Neural cell (in vitro differentiated cells): ENCODE measurements around the gene PPP3CA. TPM values are rescaled to one million over a fixed set of nuclear protein-coding genes. Genes with fewer than 3 reads are reported as not detected.

Experiments
- H2AFZ ChIP-seq: fragments of 200-600, 300-800 bp; sonication (generic), shearing (Covaris generic); 2 replicates; pipeline ENCODE4 v1.6.0; 2014; ENCODE audit warnings: low read depth, mild to moderate bottlenecking, antibody characterized with exemption, low read length, moderate library complexity
- H3F3A ChIP-seq: fragments of 200-600 bp; shearing (Covaris generic); 2 replicates; pipeline ENCODE4 v1.6.1; 2016; ENCODE audit warnings: mild to moderate bottlenecking, moderate library complexity, mixed read lengths, antibody characterized with exemption, low read length; ENCODE audit not compliant: insufficient read depth, poor library complexity, severe bottlenecking
- H3K27ac ChIP-seq: fragments of 200-600, 300-800 bp; sonication (generic), shearing (Covaris generic); 2 replicates; pipeline ENCODE4 v1.5.1; 2014; ENCODE audit warnings: mild to moderate bottlenecking, low read length, moderate library complexity
- H3K27me3 ChIP-seq: fragments of 300-800, 200-600 bp; sonication (generic), shearing (Covaris generic); 2 replicates; pipeline ENCODE4 v1.6.0; 2014; ENCODE audit warnings: mild to moderate bottlenecking, low read depth, low read length, moderate library complexity; ENCODE audit not compliant: insufficient read depth
- H3K36me3 ChIP-seq: fragments of 300-800, 200-600 bp; sonication (generic), shearing (Covaris generic); 2 replicates; pipeline ENCODE4 v1.5.1; 2014; ENCODE audit warnings: mild to moderate bottlenecking, antibody characterized with exemption, low read length, moderate library complexity; ENCODE audit not compliant: insufficient read depth
- H3K4me2 ChIP-seq: fragments of 300-800, 200-600 bp; sonication (generic), shearing (Covaris generic); 2 replicates; pipeline ENCODE4 v1.6.0; 2014; ENCODE audit warnings: mild to moderate bottlenecking, low read length
- H3K4me3 ChIP-seq: fragments of 300-800, 200-600 bp; sonication (generic), shearing (Covaris generic); 2 replicates; pipeline ENCODE4 v1.5.1; 2014; ENCODE audit warnings: mild to moderate bottlenecking, low read length, moderate library complexity
- H3K79me2 ChIP-seq: fragments of 200-600 bp; shearing (Covaris generic); replicated peaks from 2 replicates; pipeline ENCODE4 v1.6.0; 2014; ENCODE audit warnings: mild to moderate bottlenecking, low read length, moderate library complexity; ENCODE audit not compliant: insufficient read depth
- H3K9ac ChIP-seq: fragments of 300-800, 200-600 bp; sonication (generic), shearing (Covaris generic); 2 replicates; pipeline ENCODE4 v1.6.1; 2016; ENCODE audit warnings: mild to moderate bottlenecking, low read length, mixed read lengths
- H3K9me2 ChIP-seq: fragments of 200-600 bp; shearing (Covaris generic); 2 replicates; pipeline ENCODE4 v1.6.1; 2016; ENCODE audit warnings: mild to moderate bottlenecking, low read length, mixed read lengths; ENCODE audit not compliant: insufficient read depth
- H3K9me3 ChIP-seq: fragments of 200-600, 300-800 bp; sonication (generic), shearing (Covaris generic); 2 replicates; pipeline ENCODE4 v1.6.1; 2016; ENCODE audit warnings: mild to moderate bottlenecking, mixed run types, low read length, moderate library complexity, mixed read lengths
- H4K20me1 ChIP-seq: fragments of 200-600 bp; shearing (Covaris generic); 2 replicates; pipeline ENCODE4 v1.6.1; 2016; ENCODE audit warnings: mild to moderate bottlenecking, mixed run types; ENCODE audit not compliant: insufficient read depth
- CTCF ChIP-seq: fragments of 450-650 bp; IDR thresholded peaks from 2 replicates; pipeline ENCODE4 v1.5.1; 2014; ENCODE audit warnings: antibody characterized with exemption, mild to moderate bottlenecking, moderate library complexity; ENCODE audit not compliant: poor library complexity, severe bottlenecking
- EP300 ChIP-seq: fragments of 450-650 bp; conservative IDR thresholded peaks from 2 replicates; pipeline ENCODE4 v1.6.1; 2014; ENCODE audit warnings: antibody characterized with exemption, mild to moderate bottlenecking, moderate library complexity; ENCODE audit not compliant: poor library complexity, severe bottlenecking
- EZH2 ChIP-seq: fragments of 200-600, 300-800 bp; shearing (Covaris generic), sonication (generic); IDR thresholded peaks from 2 replicates; pipeline ENCODE4 v1.6.1; 2014; ENCODE audit warnings: antibody characterized with exemption, low read length, borderline replicate concordance, mild to moderate bottlenecking; ENCODE audit not compliant: insufficient read depth, poor library complexity, severe bottlenecking
- MXI1 ChIP-seq: fragments of 450-650 bp; conservative IDR thresholded peaks from 2 replicates; pipeline ENCODE4 v1.6.1; 2014; ENCODE audit warnings: antibody characterized with exemption, mild to moderate bottlenecking; ENCODE audit not compliant: poor library complexity, severe bottlenecking
- POLR2AphosphoS5 ChIP-seq: IDR thresholded peaks from 2 replicates; pipeline ENCODE4 v1.6.1; 2012
- RAD21 ChIP-seq: fragments of 450-650 bp; conservative IDR thresholded peaks from 2 replicates; pipeline ENCODE4 v1.6.1; 2014; ENCODE audit warnings: antibody characterized with exemption, mild to moderate bottlenecking, moderate library complexity
- REST ChIP-seq: IDR thresholded peaks from 2 replicates; pipeline ENCODE4 v1.6.1; 2012; ENCODE audit warnings: borderline replicate concordance
- SMC3 ChIP-seq: fragments of 450-650 bp; conservative IDR thresholded peaks from 2 replicates; pipeline ENCODE4 v1.6.1; 2014; ENCODE audit warnings: antibody characterized with exemption, mild to moderate bottlenecking, moderate library complexity; ENCODE audit not compliant: poor library complexity
- TAF1 ChIP-seq: IDR thresholded peaks from 2 replicates; pipeline ENCODE4 v1.6.1; 2012; ENCODE audit warnings: low read depth
- polyA plus RNA-seq: library from polyadenylated mRNA; depleted of rRNA; stranded (reverse); fragments of >200 nt; gene quantifications from 2 replicates; pipeline ENCODE4 v1.2.3, GENCODE V29; 2014

PPP3CA gene
- polyA plus RNA-seq, 1 donor from 2014 or later: 78.2 TPM

- TF ChIP-seq POLR2AphosphoS5 (no peak), EZH2 (no peak), MXI1 (no peak), CTCF (no peak), SMC3 (no peak), TAF1 (no peak), REST (no peak), EP300 (no peak), RAD21 (no peak)
- no peaks in the 10 kb centered on the region for H3F3A ChIP-seq
- H4K20me1 ChIP-seq: no peaks in the 10 kb centered on the region
- no peak overlapping the region for H3K4me2 ChIP-seq
- H3K79me2 ChIP-seq: peaks cover 16% of the 10 kb centered on the region
- no peak overlapping the region for H3K9ac ChIP-seq
- H3K9me3 ChIP-seq: no peaks in the 10 kb centered on the region
- no peak overlapping the region for H3K27ac ChIP-seq
- H3K36me3 ChIP-seq: no peaks in the 10 kb centered on the region
- H3K9me2 ChIP-seq: no peaks in the 10 kb centered on the region
- no peak overlapping the region for H2AFZ ChIP-seq
- no peak overlapping the region for H3K4me3 ChIP-seq
- H3K27me3 ChIP-seq: no peaks in the 10 kb centered on the region
Observed at GRCh38 chr4:101271516-101271915, 75.8 kb downstream of the PPP3CA start.

GRCh38 chr4:101269682-101270081, 77.6 kb downstream of the PPP3CA start:
- Histone ChIP-seq H3K9me3 (no peaks in the 10 kb centered on the region), H3F3A (no peaks in the 10 kb centered on the region), H3K27ac (no peak overlapping the region), H3K9ac (no peak overlapping the region), H3K9me2 (no peaks in the 10 kb centered on the region), H3K4me2 (no peak overlapping the region), H2AFZ (no peak overlapping the region), H3K36me3 (no peaks in the 10 kb centered on the region), H4K20me1 (no peaks in the 10 kb centered on the region), H3K4me3 (no peak overlapping the region), H3K79me2 (peaks cover 27% of the 10 kb centered on the region), H3K27me3 (no peaks in the 10 kb centered on the region)
- TF ChIP-seq EZH2 (no peak), CTCF (no peak), RAD21 (no peak), TAF1 (no peak), EP300 (no peak), SMC3 (no peak), MXI1 (no peak), REST (no peak), POLR2AphosphoS5 (no peak)
